ENCODE data around the gene NHS.

NHS gene

DNA sequence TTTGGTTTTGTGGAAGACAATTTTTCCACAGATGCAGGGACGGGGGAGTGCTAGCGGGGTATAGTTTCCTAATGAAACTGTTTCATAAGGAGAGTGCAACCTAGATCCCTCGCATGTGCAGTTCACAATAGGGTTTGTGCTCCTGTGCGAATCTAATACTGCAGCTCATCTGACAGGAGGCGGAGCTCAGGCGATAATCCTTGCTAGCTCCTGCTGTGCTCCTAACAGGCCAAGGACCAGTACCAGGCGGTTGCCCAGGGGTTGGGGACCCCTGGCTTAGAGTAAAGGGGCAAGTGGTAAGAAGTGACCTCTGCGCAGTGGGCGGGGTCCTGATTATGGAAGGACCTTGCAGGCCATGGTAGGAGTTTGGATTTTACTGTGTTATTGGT, 366.1 kb downstream of the NHS start:
- Histone ChIP-seq H3K79me2 (ENCODE audit: insufficient read depth, low read length) (no peaks in the 10 kb centered on the region), H3K27me3 (ENCODE audit: insufficient read depth, low read length) (no peaks in the 10 kb centered on the region), H3F3A (ENCODE audit: insufficient read depth, low read length) (no peaks in the 10 kb centered on the region), H3K9me3 (ENCODE audit: low read length) (no peaks in the 10 kb centered on the region), H3K4me2 (ENCODE audit: low read length) (no peak overlapping the region), H4K20me1 (ENCODE audit: insufficient read depth, low read length) (no peaks in the 10 kb centered on the region), H3K9me2 (ENCODE audit: low read depth, low read length) (no peaks in the 10 kb centered on the region), H3K36me3 (ENCODE audit: insufficient read depth, low read length) (no peaks in the 10 kb centered on the region), H3K27ac (ENCODE audit: low read depth, low read length, poor library complexity, severe bottlenecking) (no peak overlapping the region), H3K4me3 (ENCODE audit: low read depth, low read length, poor library complexity, severe bottlenecking) (no peak overlapping the region), H3K9ac (ENCODE audit: low read length) (no peak overlapping the region), H3K4me1 (ENCODE audit: insufficient read depth, low read length, severe bottlenecking) (no peaks in the 10 kb centered on the region), H2AFZ (ENCODE audit: low read length) (no peak overlapping the region)
- TF ChIP-seq EZH2 (IDR thresholded peaks at IDR 0.05; ENCODE audit: borderline replicate concordance, low read length), result no peak
- TF ChIP-seq, protein P1, sequence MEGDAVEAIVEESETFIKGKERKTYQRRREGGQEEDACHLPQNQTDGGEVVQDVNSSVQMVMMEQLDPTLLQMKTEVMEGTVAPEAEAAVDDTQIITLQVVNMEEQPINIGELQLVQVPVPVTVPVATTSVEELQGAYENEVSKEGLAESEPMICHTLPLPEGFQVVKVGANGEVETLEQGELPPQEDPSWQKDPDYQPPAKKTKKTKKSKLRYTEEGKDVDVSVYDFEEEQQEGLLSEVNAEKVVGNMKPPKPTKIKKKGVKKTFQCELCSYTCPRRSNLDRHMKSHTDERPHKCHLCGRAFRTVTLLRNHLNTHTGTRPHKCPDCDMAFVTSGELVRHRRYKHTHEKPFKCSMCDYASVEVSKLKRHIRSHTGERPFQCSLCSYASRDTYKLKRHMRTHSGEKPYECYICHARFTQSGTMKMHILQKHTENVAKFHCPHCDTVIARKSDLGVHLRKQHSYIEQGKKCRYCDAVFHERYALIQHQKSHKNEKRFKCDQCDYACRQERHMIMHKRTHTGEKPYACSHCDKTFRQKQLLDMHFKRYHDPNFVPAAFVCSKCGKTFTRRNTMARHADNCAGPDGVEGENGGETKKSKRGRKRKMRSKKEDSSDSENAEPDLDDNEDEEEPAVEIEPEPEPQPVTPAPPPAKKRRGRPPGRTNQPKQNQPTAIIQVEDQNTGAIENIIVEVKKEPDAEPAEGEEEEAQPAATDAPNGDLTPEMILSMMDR (IDR thresholded peaks at IDR 0.05; ENCODE audit: low read length), result no peak

DNA sequence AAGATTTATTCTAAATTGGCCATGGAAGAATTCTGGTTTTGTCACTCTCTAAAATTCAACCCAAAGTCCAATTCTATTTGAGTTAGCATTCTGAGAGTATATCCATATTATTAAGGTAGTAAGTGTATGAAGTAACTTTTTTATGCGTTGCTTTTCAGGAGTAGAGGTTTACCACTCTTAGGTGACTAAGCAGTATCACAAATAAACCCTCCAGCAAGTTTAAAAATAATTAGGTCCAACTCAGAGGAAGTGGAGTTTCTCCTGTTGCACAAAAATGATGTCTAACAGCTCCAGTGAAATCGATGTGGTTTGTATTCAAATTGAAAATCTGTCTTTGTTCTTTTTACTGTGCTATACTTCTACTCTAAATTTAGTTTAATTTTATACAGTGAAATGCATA, 368.9 kb downstream of the NHS start:
- Histone ChIP-seq H3K27ac (ENCODE audit: low read depth, low read length, poor library complexity, severe bottlenecking) (no peak overlapping the region), H3K79me2 (ENCODE audit: insufficient read depth, low read length) (no peaks in the 10 kb centered on the region), H3K27me3 (ENCODE audit: insufficient read depth, low read length) (no peaks in the 10 kb centered on the region)

DNA sequence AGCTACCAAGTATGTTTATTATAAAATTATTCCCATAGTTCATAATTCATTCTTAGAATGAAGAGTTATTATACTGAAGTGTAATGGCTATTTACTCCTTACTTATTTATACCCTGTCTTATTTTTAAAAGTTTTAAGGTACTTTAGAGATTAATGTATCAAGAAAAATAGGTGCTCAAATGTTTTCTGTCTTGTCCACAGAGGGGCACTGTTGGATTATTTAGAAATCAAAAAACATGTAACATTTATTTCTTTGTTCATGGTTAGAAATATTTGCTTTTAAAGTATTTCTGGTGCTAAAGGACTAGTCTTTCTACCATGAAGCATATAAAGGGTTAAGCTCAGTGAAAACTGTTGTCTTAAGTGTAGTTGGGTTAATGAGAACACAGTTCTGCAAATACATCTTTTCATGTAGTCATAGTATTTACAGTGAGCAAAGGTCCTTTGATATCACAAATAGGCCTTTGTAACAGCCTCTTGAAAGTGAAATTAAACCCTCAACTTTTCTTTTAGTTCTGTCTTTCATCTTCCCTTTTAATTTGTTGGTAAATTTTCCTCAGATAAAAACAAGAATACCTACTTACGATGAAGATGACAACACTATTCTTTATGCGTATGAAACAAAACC, 370.0 kb downstream of the NHS start:
- Histone ChIP-seq H3K36me3 (ENCODE audit: insufficient read depth, low read length) (no peaks in the 10 kb centered on the region), H3K9ac (ENCODE audit: low read length) (no peak overlapping the region), H4K20me1 (ENCODE audit: insufficient read depth, low read length) (no peaks in the 10 kb centered on the region), H3K27me3 (ENCODE audit: insufficient read depth, low read length) (no peaks in the 10 kb centered on the region), H3K79me2 (ENCODE audit: insufficient read depth, low read length) (no peaks in the 10 kb centered on the region), H3K9me3 (ENCODE audit: low read length) (no peaks in the 10 kb centered on the region), H3K4me3 (ENCODE audit: low read depth, low read length, poor library complexity, severe bottlenecking) (no peak overlapping the region), H3K27ac (ENCODE audit: low read depth, low read length, poor library complexity, severe bottlenecking) (no peak overlapping the region), H3K4me1 (ENCODE audit: insufficient read depth, low read length, severe bottlenecking) (no peaks in the 10 kb centered on the region), H3K9me2 (ENCODE audit: low read depth, low read length) (no peaks in the 10 kb centered on the region), H3F3A (ENCODE audit: insufficient read depth, low read length) (no peaks in the 10 kb centered on the region), H2AFZ (ENCODE audit: low read length) (no peak overlapping the region), H3K4me2 (ENCODE audit: low read length) (no peak overlapping the region)
- TF ChIP-seq EZH2 (IDR thresholded peaks at IDR 0.05; ENCODE audit: borderline replicate concordance, low read length), result no peak
- TF ChIP-seq, protein P1 (IDR thresholded peaks at IDR 0.05; ENCODE audit: low read length), result peak; percentile 32; the same call in 1 of the 2 replicates

More for the DNA sequence above, 368.9 kb downstream of the NHS start:
- H3K9me3 ChIP-seq (ENCODE audit: low read length), result no peaks in the 10 kb centered on the region
- H3K9ac ChIP-seq (ENCODE audit: low read length), result no peak overlapping the region
- TF ChIP-seq, protein P1 (IDR thresholded peaks at IDR 0.05; ENCODE audit: low read length), result no peak
- TF ChIP-seq EZH2 (IDR thresholded peaks at IDR 0.05; ENCODE audit: borderline replicate concordance, low read length), result no peak
- H3K4me3 ChIP-seq (ENCODE audit: low read depth, low read length, poor library complexity, severe bottlenecking), result no peak overlapping the region
- no peaks in the 10 kb centered on the region for H3K36me3 ChIP-seq (ENCODE audit: insufficient read depth, low read length)
- no peak overlapping the region for H2AFZ ChIP-seq (ENCODE audit: low read length)
- H3K4me1 ChIP-seq (ENCODE audit: insufficient read depth, low read length, severe bottlenecking), result no peaks in the 10 kb centered on the region
- H4K20me1 ChIP-seq (ENCODE audit: insufficient read depth, low read length), result no peaks in the 10 kb centered on the region
- H3K9me2 ChIP-seq (ENCODE audit: low read depth, low read length), result no peaks in the 10 kb centered on the region
- H3F3A ChIP-seq (ENCODE audit: insufficient read depth, low read length), result no peaks in the 10 kb centered on the region
- H3K4me2 ChIP-seq (ENCODE audit: low read length), result no peak overlapping the region

Measured in OCI-LY1 (cell line).